OCI-LY7 (cell line): ENCODE data around the gene GSE1.

Experiments used
- CTCF ChIP-seq: fragments of 200-600 bp; sonication (generic); conservative IDR thresholded peaks from 2 replicates; pipeline ENCODE4 v1.5.1; 2014; ENCODE audit warnings: mild to moderate bottlenecking, antibody characterized with exemption, low read length, moderate library complexity, mixed read lengths
- EZH2phosphoT487 ChIP-seq: fragments of 200-600 bp; sonication (generic); IDR thresholded peaks from 2 replicates; pipeline ENCODE4 v1.6.1; 2018; ENCODE audit warnings: low read depth, borderline replicate concordance, mild to moderate bottlenecking, mixed run types, antibody characterized with exemption, low read length, moderate library complexity, mixed read lengths

GRCh38 chr16:85653290-85653891 is 40.3 kb downstream of the GSE1 start:
- TF ChIP-seq EZH2phosphoT487: no peak
- TF ChIP-seq CTCF: no peak
